Caco-2 (cell line): Measurements from ENCODE around the gene STAB2. TPM values are rescaled to one million over a fixed set of nuclear protein-coding genes. Genes with fewer than 3 reads are reported as not detected.

ENCODE experiments used
- BruUV-seq: library from RNA; stranded (reverse); fragments of 400-500 nt; replicated peaks from 2 replicates; lab custom pipeline; 2021; lab: Mats Ljungman, UMichigan
- CTCF ChIA-PET: fragments of 300-600 bp; sonication (Branson Sonifier 250); formaldehyde crosslinking; loops from one replicate; lab custom pipeline; 2022; ENCODE audit warnings: antibody characterized with exemption; lab: Charles Lee
- POLR2A ChIA-PET: fragments of 300-600 bp; sonication (Branson Sonifier 250); formaldehyde crosslinking; loops from one replicate; lab custom pipeline; 2022; ENCODE audit warnings: antibody characterized with exemption; lab: Charles Lee
- DNase-seq, 2 experiments: peaks; one replicate each; pipeline versions ENCODE4 v3.0.0 to v3.0.0-alpha.2; 2020 to 2022
- H3K27me3 ChIP-seq: replicated peaks from 2 replicates; pipeline ENCODE4 v1.6.0; 2011; ENCODE audit warnings: low read length; ENCODE audit not compliant: control insufficient read depth, insufficient read depth
- H3K36me3 ChIP-seq: 2 replicates; pipeline ENCODE4 v1.5.1; 2011; ENCODE audit warnings: low read length; ENCODE audit not compliant: control insufficient read depth, insufficient read depth
- H3K4me1 ChIP-seq: fragments of 250-450 bp; sonication (Bioruptor Pico); 2 replicates; pipeline ENCODE4 v1.5.1; 2020; ENCODE audit warnings: mild to moderate bottlenecking
- H3K4me3 ChIP-seq: 2 replicates; pipeline ENCODE4 v1.5.1; 2011; ENCODE audit warnings: low read depth, mild to moderate bottlenecking, control low read depth, low read length
- H3K9me3 ChIP-seq: fragments of 250-450 bp; sonication (Bioruptor Pico); 2 replicates; pipeline ENCODE4 v1.5.1; 2020; ENCODE audit warnings: mild to moderate bottlenecking, moderate library complexity
- H3K27ac Mint-ChIP-seq: one replicate; pipeline ENCODE4 v1.8.0; 2022; ENCODE audit warnings: mixed read lengths; ENCODE audit not compliant: unreplicated experiment
- H3K27me3 Mint-ChIP-seq: one replicate; pipeline ENCODE4 v1.8.0; 2022; ENCODE audit warnings: mixed read lengths; ENCODE audit not compliant: insufficient read depth, unreplicated experiment
- H3K36me3 Mint-ChIP-seq: one replicate; pipeline ENCODE4 v1.8.0; 2022; ENCODE audit warnings: mild to moderate bottlenecking, mixed read lengths; ENCODE audit not compliant: insufficient read depth, unreplicated experiment
- H3K4me1 Mint-ChIP-seq: one replicate; pipeline ENCODE4 v1.8.0; 2022; ENCODE audit warnings: low read depth, mixed read lengths; ENCODE audit not compliant: unreplicated experiment
- H3K4me3 Mint-ChIP-seq: one replicate; pipeline ENCODE4 v1.8.0; 2022; ENCODE audit warnings: mild to moderate bottlenecking, moderate library complexity, mixed read lengths; ENCODE audit not compliant: unreplicated experiment
- H3K9me3 Mint-ChIP-seq: one replicate; pipeline ENCODE4 v1.8.0; 2022; ENCODE audit warnings: mixed read lengths; ENCODE audit not compliant: unreplicated experiment
- CTCF ChIP-seq, 2 experiments: fragments of 200-600 bp in 1 of 2; IDR thresholded peaks; 1 replicate in 1 of 2; 2 replicates in 1 of 2; pipeline versions ENCODE4 v1.5.1 to v1.8.0; 2011 to 2022; ENCODE audit warnings: antibody characterized with exemption in 1 of 2, control low read depth in 1 of 2, inconsistent platforms in 1 of 2, low read depth in 1 of 2, low read length in 1 of 2, mild to moderate bottlenecking in 1 of 2, moderate library complexity in 1 of 2; ENCODE audit not compliant: insufficient read depth in 1 of 2, severe bottlenecking in 1 of 2, unreplicated experiment in 1 of 2
- intact Hi-C: fragments of 100-400 bp; cut with micrococcal nuclease; formaldehyde crosslinking; loops from one replicate; pipeline ENCODE4 v1.10.0; 2022; ENCODE audit not compliant: unreplicated experiment
- total RNA-seq: library from RNA; stranded (reverse); gene quantifications from 2 replicates; pipeline ENCODE4 v1.2.3, GENCODE V29; 2022

The STAB2 gene
- total RNA-seq, 1 experiment from 2014 or later = 0.25 TPM

GRCh38 chr12:103734863-103735262 lies 147.8 kb downstream of the STAB2 start:
- Mint-ChIP-seq H3K4me3 (no peak overlapping the region), H3K4me1 (no peaks in the 10 kb centered on the region), H3K27ac (no peak overlapping the region), H3K27me3 (peaks cover 5% of the 10 kb centered on the region), H3K36me3 (no peaks in the 10 kb centered on the region), H3K9me3 (peaks cover 9% of the 10 kb centered on the region)
- intact Hi-C loops = no loop called here
- DNase-seq = no peak
- CTCF ChIA-PET = no interaction called here
- H3K4me1 ChIP-seq = no peaks in the 10 kb centered on the region
- no peaks in the 10 kb centered on the region for H3K36me3 ChIP-seq
- H3K4me3 ChIP-seq = no peak overlapping the region
- H3K27me3 ChIP-seq = no peaks in the 10 kb centered on the region
- POLR2A ChIA-PET = no interaction called here
- no peaks in the 10 kb centered on the region for H3K9me3 ChIP-seq
- no peak for TF ChIP-seq CTCF (IDR thresholded peaks at IDR 0.05; ENCODE audit: insufficient read depth in 1 of 2, low read depth in 1 of 2, low read length in 1 of 2, severe bottlenecking in 1 of 2, unreplicated experiment in 1 of 2)
- BruUV-seq = no TSS peak

GRCh38 chr12:103735291-103735690 lies 148.2 kb downstream of the STAB2 start:
- Mint-ChIP-seq H3K27ac (no peak overlapping the region), H3K4me1 (no peaks in the 10 kb centered on the region), H3K27me3 (peaks cover 5% of the 10 kb centered on the region), H3K9me3 (peaks cover 9% of the 10 kb centered on the region), H3K36me3 (no peaks in the 10 kb centered on the region), H3K4me3 (no peak overlapping the region)
- no peaks in the 10 kb centered on the region for H3K9me3 ChIP-seq
- intact Hi-C loops = no loop called here
- H3K4me1 ChIP-seq = no peaks in the 10 kb centered on the region
- DNase-seq = no peak
- ChIA-PET CTCF (no interaction called here), POLR2A (no interaction called here)
- no peak overlapping the region for H3K4me3 ChIP-seq
- TF ChIP-seq CTCF (IDR thresholded peaks at IDR 0.05; ENCODE audit: insufficient read depth in 1 of 2, low read depth in 1 of 2, low read length in 1 of 2, severe bottlenecking in 1 of 2, unreplicated experiment in 1 of 2) = no peak
- H3K27me3 ChIP-seq = no peaks in the 10 kb centered on the region
- no peaks in the 10 kb centered on the region for H3K36me3 ChIP-seq
- no TSS peak for BruUV-seq

GRCh38 chr12:103736572-103736971 lies 149.5 kb downstream of the STAB2 start:
- POLR2A ChIA-PET = no interaction called here
- H3K36me3 Mint-ChIP-seq = no peaks in the 10 kb centered on the region
- H3K9me3 Mint-ChIP-seq = peaks cover 5% of the 10 kb centered on the region
- Histone ChIP-seq H3K9me3 (no peaks in the 10 kb centered on the region), H3K4me1 (no peaks in the 10 kb centered on the region), H3K36me3 (no peaks in the 10 kb centered on the region), H3K27me3 (no peaks in the 10 kb centered on the region), H3K4me3 (no peak overlapping the region)
- no peak for DNase-seq
- H3K27ac Mint-ChIP-seq = no peak overlapping the region
- no peaks in the 10 kb centered on the region for H3K4me1 Mint-ChIP-seq
- CTCF ChIA-PET = no interaction called here
- BruUV-seq = no TSS peak
- H3K27me3 Mint-ChIP-seq = peaks cover 5% of the 10 kb centered on the region
- TF ChIP-seq CTCF (IDR thresholded peaks at IDR 0.05; ENCODE audit: insufficient read depth in 1 of 2, low read depth in 1 of 2, low read length in 1 of 2, severe bottlenecking in 1 of 2, unreplicated experiment in 1 of 2) = no peak
- intact Hi-C loops = no loop called here
- no peak overlapping the region for H3K4me3 Mint-ChIP-seq
